Measurements from ENCODE around the gene TAF9B.
"Not testable (repeated sequence)": the region's sequence is repeated elsewhere in the genome, so short reads cannot be mapped to it uniquely, and the experiment has no call there.

Gene TAF9B

GRCh38 chrX:78116365-78116764 lies 23.1 kb downstream of the TAF9B start:
- no peak for DNase-seq (ENCODE audit: low spot score)

DNA sequence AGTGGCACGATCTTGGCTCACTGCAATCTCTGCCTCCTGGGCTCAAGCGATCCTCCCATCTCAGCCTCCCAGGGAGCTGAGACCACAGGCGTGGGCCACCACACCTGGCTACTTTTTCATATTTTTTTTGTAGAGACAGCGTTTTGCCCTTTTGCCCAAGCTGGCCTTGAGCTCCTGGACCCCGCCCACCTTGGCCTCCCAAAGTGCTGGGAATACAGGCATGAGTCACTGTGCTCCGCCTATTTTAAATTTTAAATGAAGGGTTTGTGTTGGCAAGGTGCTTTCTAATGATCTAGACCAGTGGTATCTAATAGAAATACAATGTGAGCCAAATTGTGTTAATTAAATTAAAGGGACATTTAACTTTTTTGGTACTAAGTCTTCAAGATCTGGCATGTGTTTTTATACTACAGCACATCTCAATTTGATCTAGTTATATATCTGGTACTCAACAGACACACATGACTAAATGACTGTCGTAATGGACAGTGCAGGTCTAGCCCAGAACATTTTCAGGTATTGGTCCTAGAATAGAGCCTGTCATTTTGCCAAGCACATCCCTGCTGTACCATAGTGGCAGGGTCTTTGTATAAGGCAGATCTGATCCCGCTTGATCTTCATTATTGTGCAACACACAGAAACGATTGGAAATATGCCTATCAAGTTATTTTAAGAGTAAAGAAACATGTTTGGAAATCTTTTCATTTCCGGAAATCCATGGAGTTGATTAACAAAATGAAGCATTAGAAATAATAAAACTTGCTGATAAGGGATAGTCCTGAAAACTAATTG lies 28.1 kb downstream of the TAF9B start:
- no peak for DNase-seq (ENCODE audit: low spot score)

GRCh38 chrX:78109458-78109857 lies 30.0 kb downstream of the TAF9B start:
- DNase-seq (ENCODE audit: low spot score): no peak

DNA sequence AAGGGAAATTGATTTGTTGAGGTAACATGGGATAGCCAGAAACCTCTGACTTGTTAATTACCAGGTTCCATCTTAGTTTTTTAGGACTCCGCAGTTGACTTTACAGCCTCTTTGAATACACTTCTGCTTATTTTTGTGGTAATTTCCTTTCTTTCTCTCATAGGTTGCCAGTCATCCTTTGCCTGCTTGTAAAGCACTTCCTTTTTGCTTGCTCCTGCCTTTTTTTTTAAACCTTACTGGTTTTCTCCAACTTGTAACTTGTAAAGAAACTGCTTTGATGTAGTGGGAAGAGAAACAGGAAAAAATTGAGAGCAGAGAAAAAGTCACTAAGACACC lies 32.8 kb downstream of the TAF9B start:
- DNase-seq (ENCODE audit: low spot score): no peak

- no peak for DNase-seq (ENCODE audit: low spot score)
Measured at GRCh38 chrX:78105944-78106650, 33.4 kb downstream of the TAF9B start.

DNA sequence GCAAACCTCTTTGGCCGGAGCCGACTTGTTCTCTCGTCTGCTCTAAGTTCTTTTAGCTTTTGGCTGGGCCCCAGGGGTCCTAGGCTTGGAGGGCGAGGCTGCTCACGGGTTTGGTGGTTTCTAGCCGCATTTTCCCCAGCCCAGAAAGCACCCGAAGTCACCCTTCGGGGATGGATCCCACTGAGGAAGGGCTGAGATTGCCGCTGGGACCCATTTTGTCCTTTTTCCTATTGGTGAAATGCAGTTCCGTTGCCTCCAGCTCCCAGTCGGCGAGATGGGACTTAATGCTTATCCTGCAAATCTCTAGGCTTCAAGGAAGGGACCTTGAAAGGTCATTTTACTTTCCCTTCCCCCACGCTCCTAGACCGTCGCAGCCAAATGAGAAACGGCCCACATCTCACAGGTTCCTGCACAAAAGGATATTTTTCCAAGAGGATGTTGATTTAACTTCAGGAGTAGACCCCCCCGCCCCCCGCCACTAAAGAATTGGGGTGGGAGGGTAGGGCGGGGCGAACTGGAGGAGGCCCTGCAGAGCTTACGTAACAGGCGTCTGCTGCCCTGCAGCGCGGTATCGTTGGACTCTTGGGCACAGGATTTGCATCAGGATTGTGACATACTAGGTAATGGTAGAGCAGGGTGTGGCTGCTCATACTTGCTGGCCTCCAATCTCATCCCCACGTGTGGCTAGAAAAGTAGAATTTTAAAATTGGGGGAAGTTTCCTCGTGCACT lies 34.8 kb downstream of the TAF9B start:
- peak; percentile 11 for DNase-seq (ENCODE audit: low spot score)

DNA sequence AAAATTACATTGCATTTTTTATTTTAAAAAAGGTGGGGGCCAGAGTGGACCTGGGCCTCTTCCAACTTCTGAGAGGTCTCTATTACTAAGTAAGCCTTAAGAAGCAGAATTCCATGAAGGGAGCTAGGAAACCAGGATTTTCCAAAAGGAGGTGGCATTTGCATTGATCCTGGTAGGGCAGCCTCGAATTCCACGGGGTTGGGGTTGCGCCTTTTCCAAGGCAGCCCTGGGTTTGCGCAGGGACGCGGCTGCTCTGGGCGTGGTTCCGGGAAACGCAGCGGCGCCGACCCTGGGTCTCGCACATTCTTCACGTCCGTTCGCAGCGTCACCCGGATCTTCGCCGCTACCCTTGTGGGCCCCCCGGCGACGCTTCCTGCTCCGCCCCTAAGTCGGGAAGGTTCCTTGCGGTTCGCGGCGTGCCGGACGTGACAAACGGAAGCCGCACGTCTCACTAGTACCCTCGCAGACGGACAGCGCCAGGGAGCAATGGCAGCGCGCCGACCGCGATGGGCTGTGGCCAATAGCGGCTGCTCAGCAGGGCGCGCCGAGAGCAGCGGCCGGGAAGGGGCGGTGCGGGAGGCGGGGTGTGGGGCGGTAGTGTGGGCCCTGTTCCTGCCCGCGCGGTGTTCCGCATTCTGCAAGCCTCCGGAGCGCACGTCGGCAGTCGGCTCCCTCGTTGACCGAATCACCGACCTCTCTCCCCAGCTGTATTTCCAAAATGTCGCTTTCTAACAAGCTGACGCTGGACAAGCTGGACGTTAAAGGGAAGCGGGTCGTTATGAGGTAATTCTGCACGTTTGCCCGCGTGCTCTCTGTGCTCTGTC lies 35.6 kb downstream of the TAF9B start, which contains the start of gene PGK1:
Gene PGK1 (plus strand): TSS at position 626 of the 824 bp plus-strand sequence. CDS start 93 bp downstream, at position 719.
- peak; percentile 92 for DNase-seq (ENCODE audit: low spot score)

DNA sequence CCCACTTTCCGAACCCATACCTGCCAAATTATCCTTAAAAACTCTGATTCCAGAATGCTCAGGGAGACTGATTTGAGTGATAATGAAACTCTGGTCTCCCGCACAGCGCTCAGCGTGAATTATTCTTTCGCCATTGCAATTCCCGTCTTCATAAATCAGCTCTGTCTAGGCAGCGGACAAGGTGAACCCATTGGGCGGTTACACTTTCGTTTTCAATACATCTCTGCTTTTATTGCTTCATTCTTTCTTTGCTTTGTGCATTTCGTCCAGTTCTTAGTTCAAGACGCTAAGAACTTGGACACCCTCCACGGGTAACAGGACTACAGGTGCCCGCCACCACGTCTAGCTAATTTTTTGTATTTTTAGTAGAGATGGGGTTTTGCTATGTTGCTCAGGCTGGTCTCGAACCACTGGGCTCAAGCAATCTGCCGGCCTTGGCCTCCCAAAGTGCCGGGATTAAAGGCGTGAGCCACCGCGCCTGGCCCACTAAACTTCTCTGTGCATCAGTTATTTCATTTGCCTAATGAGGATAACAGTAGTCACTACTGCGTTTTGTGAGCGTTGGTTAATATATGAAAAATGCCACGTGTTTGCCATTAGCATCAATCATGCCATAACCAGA lies 36.3 kb downstream of the TAF9B start:
- no peak for DNase-seq (ENCODE audit: low spot score)

GRCh38 chrX:78102091-78102490 lies 37.4 kb downstream of the TAF9B start:
- no peak for DNase-seq (ENCODE audit: low spot score)

GRCh38 chrX:78098108-78098507 lies 41.3 kb downstream of the TAF9B start:
- DNase-seq (ENCODE audit: low spot score): no peak

GRCh38 chrX:78092296-78092695 lies 47.2 kb downstream of the TAF9B start:
- no peak for DNase-seq (ENCODE audit: low spot score)

DNA sequence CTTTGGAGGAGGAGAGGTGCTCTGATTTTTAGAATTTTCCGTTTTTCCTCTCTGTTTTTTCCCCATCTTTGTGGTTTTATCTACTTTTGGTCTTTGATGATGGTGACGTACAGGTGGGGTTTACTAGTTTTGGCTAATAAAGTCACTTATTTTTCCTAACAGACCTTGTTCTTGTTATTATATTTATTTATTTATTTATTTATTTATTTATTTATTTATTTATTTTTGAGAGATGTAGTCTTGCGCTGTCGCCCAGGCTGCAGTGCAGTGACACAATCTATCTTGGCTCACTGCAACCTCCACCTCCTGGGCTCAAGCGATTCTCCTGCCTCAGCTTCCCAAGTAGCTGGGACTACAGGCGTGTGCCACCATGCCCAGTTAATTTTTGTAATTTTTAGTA lies 58.0 kb downstream of the TAF9B start:
- not testable (repeated sequence) for DNase-seq (ENCODE audit: low spot score)
